BJ (cell line): ENCODE data around the gene RIMBP2. TPM values are rescaled to one million over a fixed set of nuclear protein-coding genes. Genes with fewer than 3 reads are reported as not detected.

ENCODE experiments used
- CTCF ChIA-PET: fragments of 350-600 bp; formaldehyde crosslinking; extraction: SDS; loops from one replicate; lab custom pipeline; 2021; ENCODE audit warnings: antibody characterized with exemption, inconsistent platforms; lab: Yijun Ruan, JAX
- POLR2A ChIA-PET: fragments of 300-600 bp; sonication (Branson Sonifier 250); formaldehyde crosslinking; extraction: SDS; loops from one replicate; lab custom pipeline; 2021; ENCODE audit warnings: antibody characterized with exemption; lab: Charles Lee
- DNase-seq: peaks from one replicate; pipeline ENCODE4 v3.0.0-alpha.2; 2011; ENCODE audit warnings: low read depth
- H3K27me3 ChIP-seq: 2 replicates; pipeline ENCODE4 v1.6.0; 2011; ENCODE audit warnings: low read length; ENCODE audit not compliant: control insufficient read depth, insufficient read depth
- H3K36me3 ChIP-seq: 2 replicates; pipeline ENCODE4 v1.5.1; 2011; ENCODE audit warnings: low read length; ENCODE audit not compliant: control insufficient read depth, insufficient read depth
- H3K4me3 ChIP-seq: 2 replicates; pipeline ENCODE4 v1.5.1; 2011; ENCODE audit warnings: low read depth, mild to moderate bottlenecking, control low read depth, low read length
- polyA plus RNA-seq: library from polyadenylated mRNA; depleted of rRNA; stranded (reverse); fragments of >200 nt; gene quantifications from 2 replicates; pipeline ENCODE4 v1.2.3, GENCODE V29; 2011; rRNA removed
- TF ChIP-seq, protein P1 (sequence below): IDR thresholded peaks from 2 replicates; pipeline ENCODE4 v1.5.1; 2011; ENCODE audit warnings: low read depth, mild to moderate bottlenecking, control low read depth, inconsistent platforms, low read length, moderate library complexity; ENCODE audit not compliant: insufficient read depth

Gene RIMBP2
- polyA plus RNA-seq, 1 experiment, result 0.05 TPM

DNA sequence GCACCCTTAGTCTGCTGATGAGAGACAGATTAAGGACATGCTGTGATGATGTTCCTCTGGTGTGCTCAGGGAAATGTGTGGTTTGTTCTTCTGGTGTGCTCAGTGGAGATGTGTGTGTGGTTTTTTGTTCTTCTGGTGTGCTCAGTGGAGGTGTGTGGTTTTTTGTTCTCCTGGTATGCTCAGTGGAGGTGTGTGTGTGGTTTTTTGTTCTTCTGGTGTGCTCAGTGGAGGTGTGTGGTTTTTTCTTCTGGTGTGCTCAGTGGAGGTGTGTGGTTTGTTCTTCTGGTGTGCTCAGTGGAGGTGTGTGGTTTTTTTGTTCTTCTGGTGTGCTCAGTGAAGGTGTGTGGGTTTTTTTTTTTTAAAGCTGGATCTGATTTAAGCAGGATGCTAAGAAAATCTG, 363.0 kb downstream of the RIMBP2 start:
- POLR2A ChIA-PET, result no interaction called here
- no peak overlapping the region for H3K4me3 ChIP-seq
- CTCF ChIA-PET, result no interaction called here

DNA sequence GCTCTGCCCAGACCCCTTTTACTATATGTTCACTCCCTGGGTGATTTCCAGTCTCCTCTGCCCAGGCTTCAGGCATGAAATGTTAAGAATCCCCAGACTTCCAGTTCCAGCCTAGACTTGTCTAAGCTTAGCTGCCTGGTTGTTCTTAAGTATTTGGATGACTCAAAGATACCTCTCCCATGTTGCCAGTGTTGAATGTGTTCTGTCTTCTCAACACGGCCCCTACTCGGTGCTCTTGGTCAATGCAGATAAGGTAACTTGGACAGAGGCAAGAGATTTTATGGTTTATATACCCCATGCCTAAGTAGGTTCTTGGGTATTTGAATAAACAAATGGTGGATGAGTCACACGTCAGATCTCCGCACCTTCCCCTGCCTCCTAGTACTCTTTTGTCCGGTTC, 364.8 kb downstream of the RIMBP2 start:
- no peak for DNase-seq
- H3K27me3 ChIP-seq, result no peaks in the 10 kb centered on the region
- H3K4me3 ChIP-seq, result no peak overlapping the region
- TF ChIP-seq, protein P1, sequence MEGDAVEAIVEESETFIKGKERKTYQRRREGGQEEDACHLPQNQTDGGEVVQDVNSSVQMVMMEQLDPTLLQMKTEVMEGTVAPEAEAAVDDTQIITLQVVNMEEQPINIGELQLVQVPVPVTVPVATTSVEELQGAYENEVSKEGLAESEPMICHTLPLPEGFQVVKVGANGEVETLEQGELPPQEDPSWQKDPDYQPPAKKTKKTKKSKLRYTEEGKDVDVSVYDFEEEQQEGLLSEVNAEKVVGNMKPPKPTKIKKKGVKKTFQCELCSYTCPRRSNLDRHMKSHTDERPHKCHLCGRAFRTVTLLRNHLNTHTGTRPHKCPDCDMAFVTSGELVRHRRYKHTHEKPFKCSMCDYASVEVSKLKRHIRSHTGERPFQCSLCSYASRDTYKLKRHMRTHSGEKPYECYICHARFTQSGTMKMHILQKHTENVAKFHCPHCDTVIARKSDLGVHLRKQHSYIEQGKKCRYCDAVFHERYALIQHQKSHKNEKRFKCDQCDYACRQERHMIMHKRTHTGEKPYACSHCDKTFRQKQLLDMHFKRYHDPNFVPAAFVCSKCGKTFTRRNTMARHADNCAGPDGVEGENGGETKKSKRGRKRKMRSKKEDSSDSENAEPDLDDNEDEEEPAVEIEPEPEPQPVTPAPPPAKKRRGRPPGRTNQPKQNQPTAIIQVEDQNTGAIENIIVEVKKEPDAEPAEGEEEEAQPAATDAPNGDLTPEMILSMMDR, result no peak
- CTCF ChIA-PET, result no interaction called here
- H3K36me3 ChIP-seq, result no peaks in the 10 kb centered on the region
- POLR2A ChIA-PET, result no interaction called here

More for the DNA sequence above, 363.0 kb downstream of the RIMBP2 start:
- DNase-seq, result no peak
- no peaks in the 10 kb centered on the region for H3K27me3 ChIP-seq
- TF ChIP-seq, protein P1, result no peak
- no peaks in the 10 kb centered on the region for H3K36me3 ChIP-seq

DNA sequence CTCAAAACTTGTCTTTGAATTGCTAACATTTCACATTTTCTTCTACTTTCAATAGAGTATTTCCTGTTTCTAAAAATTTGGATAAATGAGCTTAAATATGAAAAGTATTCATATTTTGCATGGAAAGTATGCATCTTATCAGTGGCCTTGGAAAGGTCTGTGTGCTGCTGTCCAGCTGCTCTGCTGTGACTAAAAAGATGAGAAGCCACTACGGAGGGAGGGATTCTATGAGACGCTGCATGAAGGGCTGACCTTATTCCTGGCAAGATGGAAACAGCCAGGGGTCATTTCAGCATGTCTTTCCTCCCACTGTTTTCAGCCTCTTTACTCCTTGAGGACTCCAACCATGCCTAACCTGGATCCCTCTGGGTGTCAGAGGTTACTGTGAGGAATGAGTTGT, 365.4 kb downstream of the RIMBP2 start:
- CTCF ChIA-PET, result no interaction called here
- TF ChIP-seq, protein P1, result no peak

DNA sequence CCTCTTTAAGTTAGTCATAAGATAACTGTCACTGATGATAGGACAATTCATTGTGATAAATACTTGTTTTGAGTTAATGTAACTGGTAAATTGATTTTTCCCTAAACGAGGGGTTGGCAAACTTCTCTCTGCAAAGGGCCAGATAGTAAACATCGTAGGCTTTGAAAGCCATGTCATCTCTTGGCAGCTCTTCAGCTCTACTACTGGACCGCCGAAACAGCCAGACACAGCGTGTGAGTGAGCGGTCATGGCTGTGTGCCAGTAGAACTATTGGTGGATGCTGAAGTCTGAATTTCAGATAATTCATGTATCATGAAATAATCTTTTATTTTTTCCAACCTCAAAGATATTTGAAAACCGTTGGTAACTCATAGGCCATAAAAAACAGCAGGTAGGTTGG, 368.5 kb downstream of the RIMBP2 start:
- H3K27me3 ChIP-seq, result no peaks in the 10 kb centered on the region
- DNase-seq, result no peak
- ChIA-PET CTCF (no interaction called here), POLR2A (no interaction called here)
- H3K4me3 ChIP-seq, result no peak overlapping the region
- TF ChIP-seq, protein P1, result no peak
- no peaks in the 10 kb centered on the region for H3K36me3 ChIP-seq

More for the DNA sequence above, 365.4 kb downstream of the RIMBP2 start:
- Histone ChIP-seq H3K4me3 (no peak overlapping the region), H3K36me3 (no peaks in the 10 kb centered on the region), H3K27me3 (no peaks in the 10 kb centered on the region)
- DNase-seq, result no peak
- POLR2A ChIA-PET, result no interaction called here

Other genes starting within 250 kb of the RIMBP2 start
- gene STX2, start 123.0 kb upstream of the RIMBP2 start, polyA plus RNA-seq, result 26.0 and 43.1 TPM in 2 replicates
- 1,011 and 1,490 TPM in 2 replicates for gene RAN, start 155.8 kb upstream of the RIMBP2 start, polyA plus RNA-seq
- gene ADGRD1, start 237.6 kb upstream of the RIMBP2 start, polyA plus RNA-seq, result 40.1 and 68.5 TPM in 2 replicates